Sigmoid colon (tissue), 7 donors: Measurements from ENCODE around the gene LSR. TPM values are rescaled to one million over a fixed set of nuclear protein-coding genes. Genes with fewer than 3 reads are reported as not detected.
"Not testable (repeated sequence)": the region's sequence is repeated elsewhere in the genome, so short reads cannot be mapped to it uniquely, and the experiment has no call there.

Source experiments
- DNase-seq: peaks from one replicate; pipeline ENCODE4 v3.0.0-alpha.2; 2019
- H3K27ac ChIP-seq, 4 donors: fragments of 200-600 bp; sonication (generic); one replicate each; pipeline ENCODE4 v1.5.1; 2016 to 2019; ENCODE audit warnings: mild to moderate bottlenecking in 1 of 4
- H3K27me3 ChIP-seq, 3 donors: fragments of 200-600 bp; sonication (generic); one replicate each; pipeline ENCODE4 v1.5.1; 2019; ENCODE audit warnings: mild to moderate bottlenecking in 1 of 3
- H3K36me3 ChIP-seq, 4 donors: fragments of 200-600 bp; sonication (generic); one replicate each; pipeline ENCODE4 v1.5.1; 2016 to 2019
- H3K4me1 ChIP-seq, 4 donors: fragments of 200-600 bp; sonication (generic); one replicate each; pipeline ENCODE4 v1.5.1; 2017 to 2019
- H3K4me3 ChIP-seq, 4 donors: fragments of 200-600 bp; sonication (generic); one replicate each; pipeline ENCODE4 v1.5.1; 2017 to 2019; ENCODE audit warnings: mild to moderate bottlenecking in 2 of 4, moderate library complexity in 1 of 4
- H3K9me3 ChIP-seq, 4 donors: fragments of 200-600 bp in 3 of 4; sonication (generic) in 3 of 4; one replicate each; pipeline versions ENCODE4 v1.5.1 to v1.6.1; 2013 to 2019
- CTCF ChIP-seq, 4 experiments: fragments of 450-650 bp in 3 of 4; fragments of 200-600 bp in 1 of 4; IDR thresholded peaks; one replicate each; pipeline ENCODE4 v1.5.1; 2016 to 2019; ENCODE audit warnings: antibody characterized with exemption in 4 of 4, mild to moderate bottlenecking in 3 of 4, moderate library complexity in 2 of 4
- EP300 ChIP-seq, 4 donors: sonication (generic); formaldehyde crosslinking; IDR thresholded peaks; one replicate each; pipeline ENCODE4 v1.6.1; 2017; ENCODE audit warnings: antibody characterized with exemption in 4 of 4
- POLR2A ChIP-seq, 2 donors: fragments of 450-650 bp; IDR thresholded peaks; one replicate each; pipeline ENCODE4 v1.6.1; 2016; ENCODE audit warnings: antibody characterized with exemption in 2 of 2, mild to moderate bottlenecking in 2 of 2, moderate library complexity in 2 of 2
- POLR2AphosphoS5 ChIP-seq, 4 donors: sonication (generic); formaldehyde crosslinking; IDR thresholded peaks; one replicate each; pipeline ENCODE4 v1.6.1; 2017; ENCODE audit warnings: antibody characterized with exemption in 4 of 4
- WGBS, 2 donors: extraction: QIAGEN DNeasy Blood & Tissue Kit; methylation state at CpG; one replicate each; pipeline ENCODE4 v1.1.7; 2013; 5-methylcytosine and 5-hydroxymethylcytosine counted together
- intact Hi-C: fragments of 100-400 bp; cut with DNase I; formaldehyde crosslinking; loops from one replicate; pipeline ENCODE4 v1.15.1; 2023
- polyA plus RNA-seq, 3 donors: library from polyadenylated mRNA; stranded (reverse); fragments of 200-250 nt; gene quantifications; one replicate each; pipeline ENCODE4 v1.2.3, GENCODE V29; 2013
- total RNA-seq, 4 donors: library from RNA; depleted of rRNA; stranded (reverse); fragments of >200 nt; gene quantifications; one replicate each; pipeline ENCODE4 v1.1.0, GENCODE V29; 2016
- donor health status: healthy with polysubstance abuse.
- donor health status: Bipolar disorder and iron deficiency.
- donor health status: healthy.

LSR gene
- total and polyA plus RNA-seq, 7 donors: 0.68 to 218 (median 3.6) TPM

- TF ChIP-seq POLR2A (IDR thresholded peaks at IDR 0.05): no peak
- TF ChIP-seq EP300 (IDR thresholded peaks at IDR 0.05): no peak
- no peak for TF ChIP-seq POLR2AphosphoS5 (IDR thresholded peaks at IDR 0.05)
- no peak for TF ChIP-seq CTCF (IDR thresholded peaks at IDR 0.05)
- Histone ChIP-seq H3K4me1 (no peaks in the 10 kb centered on the region), H3K27me3 (peaks cover 0 to 55% (median 10%) of the 10 kb centered on the region in 3 donors), H3K4me3 (no peak overlapping the region), H3K9me3 (no peaks in the 10 kb centered on the region), H3K27ac (no peak overlapping the region), H3K36me3 (peaks cover under 1 to 5% (median 1%) of the 10 kb centered on the region in 4 donors)
- WGBS, 2 donors: 83 to 85% methylated on average over 17 of the region's 17 CpGs
- intact Hi-C loops: no loop called here
- DNase-seq: no peak
These were observed 35.6 kb downstream of the LSR start for GRCh38 chr19:35284153-35285094.

- no peak overlapping the region for H3K27ac ChIP-seq
- no peaks in the 10 kb centered on the region for H3K4me1 ChIP-seq
- H3K9me3 ChIP-seq: no peaks in the 10 kb centered on the region
- H3K36me3 ChIP-seq: no peaks in the 10 kb centered on the region
- no peak overlapping the region for H3K4me3 ChIP-seq
- intact Hi-C loops: no loop called here
- TF ChIP-seq CTCF (IDR thresholded peaks at IDR 0.05) (no peak), EP300 (IDR thresholded peaks at IDR 0.05) (no peak), POLR2A (IDR thresholded peaks at IDR 0.05) (no peak)
- peaks cover 0 to 55% (median 10%) of the 10 kb centered on the region in 3 donors for H3K27me3 ChIP-seq
- DNase-seq: no peak
- WGBS, 2 donors: 43 to 65% methylated on average over 1 of the region's 1 CpG
These were observed 36.3 kb downstream of the LSR start for GRCh38 chr19:35285095-35285449.

GRCh38 chr19:35285465-35285864, 36.7 kb downstream of the LSR start:
- H3K4me3 ChIP-seq, H3K4me1 ChIP-seq, H3K36me3 ChIP-seq, intact Hi-C loops, H3K27ac ChIP-seq, H3K9me3 ChIP-seq, DNase-seq: not testable (repeated sequence)
- WGBS, 2 donors: 79 to 90% methylated on average over 3 of the region's 3 CpGs
- peaks cover 0 to 58% (median 10%) of the 10 kb centered on the region in 3 donors for H3K27me3 ChIP-seq

GRCh38 chr19:35286101-35286500, 37.3 kb downstream of the LSR start:
- DNase-seq, H3K4me1 ChIP-seq, intact Hi-C loops, H3K36me3 ChIP-seq, H3K27ac ChIP-seq, H3K9me3 ChIP-seq, H3K4me3 ChIP-seq: not testable (repeated sequence)
- 73 to 81% methylated on average over 5 of the region's 5 CpGs for WGBS, 2 donors
- peaks cover 0 to 65% (median 10%) of the 10 kb centered on the region in 3 donors for H3K27me3 ChIP-seq

GRCh38 chr19:35287713-35288112, 38.9 kb downstream of the LSR start:
- intact Hi-C loops: no loop called here
- Histone ChIP-seq H3K4me1 (no peaks in the 10 kb centered on the region), H3K9me3 (no peaks in the 10 kb centered on the region), H3K27me3 (peaks cover 0 to 65% (median 10%) of the 10 kb centered on the region in 3 donors), H3K36me3 (no peaks in the 10 kb centered on the region), H3K4me3 (no peak overlapping the region), H3K27ac (no peak overlapping the region)
- TF ChIP-seq EP300 (IDR thresholded peaks at IDR 0.05): no peak
- TF ChIP-seq POLR2A (IDR thresholded peaks at IDR 0.05): no peak
- no peak for TF ChIP-seq CTCF (IDR thresholded peaks at IDR 0.05)
- no peak for TF ChIP-seq POLR2AphosphoS5 (IDR thresholded peaks at IDR 0.05)
- no peak for DNase-seq
- 90 to 92% methylated on average over 10 of the region's 10 CpGs for WGBS, 2 donors
